SK-N-SH treated with all-trans-retinoic acid at 6 μM for 48 hours (cell line): ENCODE measurements around the gene ATP8B2.

Experiments
- ARNTL ChIP-seq: fragments of 450-650 bp; formaldehyde crosslinking; IDR thresholded peaks from 2 replicates; pipeline ENCODE4 v1.5.0; 2020; ENCODE audit warnings: low read depth, mild to moderate bottlenecking, moderate library complexity, borderline replicate concordance
- BACH2 ChIP-seq: fragments of 250-450 bp; sonication (Bioruptor Pico); IDR thresholded peaks from 2 replicates; pipeline ENCODE4 v1.9.0; 2021; ENCODE audit warnings: mild to moderate bottlenecking, borderline replicate concordance
- ISL1 ChIP-seq: fragments of 250-450 bp; sonication (Bioruptor Pico); IDR thresholded peaks from 2 replicates; pipeline ENCODE4 v2.1.2; 2022; ENCODE audit warnings: mild to moderate bottlenecking, moderate library complexity
- OSR1 ChIP-seq: fragments of 250-450 bp; sonication (Bioruptor Pico); IDR thresholded peaks from 2 replicates; pipeline ENCODE4 v1.8.0; 2022; ENCODE audit warnings: moderate library complexity, mild to moderate bottlenecking, inconsistent platforms
- PATZ1 ChIP-seq: fragments of 250-450 bp; sonication (Bioruptor Pico); IDR thresholded peaks from 2 replicates; pipeline ENCODE4 v1.8.0; 2020; ENCODE audit warnings: mild to moderate bottlenecking, moderate library complexity, borderline replicate concordance
- POU6F1 ChIP-seq: fragments of 250-450 bp; sonication (Bioruptor Pico); IDR thresholded peaks from 2 replicates; pipeline ENCODE4 v1.8.0; 2021; ENCODE audit warnings: low read depth, mild to moderate bottlenecking, moderate library complexity, borderline replicate concordance
- RARB ChIP-seq: fragments of 250-450 bp; sonication (Bioruptor Pico); IDR thresholded peaks from 2 replicates; pipeline ENCODE4 v1.8.0; 2021; ENCODE audit warnings: mild to moderate bottlenecking, moderate library complexity
- TCF4 ChIP-seq: fragments of 250-450 bp; sonication (Bioruptor Pico); IDR thresholded peaks from 2 replicates; pipeline ENCODE4 v1.8.0; 2021; ENCODE audit warnings: mild to moderate bottlenecking, moderate library complexity, borderline replicate concordance
- TOX ChIP-seq: fragments of 250-450 bp; sonication (Bioruptor Pico); IDR thresholded peaks from 2 replicates; pipeline ENCODE4 v1.8.0; 2021; ENCODE audit warnings: mild to moderate bottlenecking, moderate library complexity, borderline replicate concordance
- ZFP3 ChIP-seq: fragments of 250-450 bp; sonication (Bioruptor Pico); IDR thresholded peaks from 2 replicates; pipeline ENCODE4 v1.5.0; 2020; ENCODE audit warnings: mild to moderate bottlenecking, moderate library complexity
- ZFP30 ChIP-seq: fragments of 450-650 bp; formaldehyde crosslinking; IDR thresholded peaks from 2 replicates; pipeline ENCODE4 v1.5.0; 2022; ENCODE audit warnings: mild to moderate bottlenecking, moderate library complexity
- ZNF565 ChIP-seq: fragments of 450-650 bp; formaldehyde crosslinking; conservative IDR thresholded peaks from 2 replicates; pipeline ENCODE4 v1.5.0; 2020; ENCODE audit warnings: low read depth, mild to moderate bottlenecking, moderate library complexity
- ZNF70 ChIP-seq: fragments of 450-650 bp; formaldehyde crosslinking; IDR thresholded peaks from 2 replicates; pipeline ENCODE4 v1.5.0; 2020; ENCODE audit warnings: mild to moderate bottlenecking, moderate library complexity
- ZNF8 ChIP-seq: fragments of 450-650 bp; formaldehyde crosslinking; IDR thresholded peaks from 2 replicates; pipeline ENCODE4 v1.5.0; 2020; ENCODE audit warnings: mild to moderate bottlenecking, moderate library complexity

- TF ChIP-seq ZNF8 (CRISPR knock-in tag), result no peak
- TF ChIP-seq ISL1, result no peak
- TF ChIP-seq TCF4 (CRISPR knock-in tag), result no peak
- no peak for TF ChIP-seq RARB
- no peak for TF ChIP-seq ZFP3 (CRISPR knock-in tag)
- no peak for TF ChIP-seq OSR1 (CRISPR knock-in tag)
- TF ChIP-seq ZNF70 (CRISPR knock-in tag), result no peak
- no peak for TF ChIP-seq PATZ1
- no peak for TF ChIP-seq ARNTL (CRISPR knock-in tag)
- TF ChIP-seq POU6F1, result no peak
- TF ChIP-seq TOX (CRISPR knock-in tag), result no peak
- TF ChIP-seq ZNF565 (CRISPR knock-in tag), result no peak
- no peak for TF ChIP-seq BACH2 (CRISPR knock-in tag)
- TF ChIP-seq ZFP30 (CRISPR knock-in tag), result no peak
Measured at GRCh38 chr1:154358519-154358918, 33.2 kb downstream of the ATP8B2 start.
